Measurements from ENCODE around the gene TIMM8B.
A peak's percentile ranks its signal among the peaks of the same experiment; 100 is the strongest.
"Not testable (repeated sequence)": the region's sequence is repeated elsewhere in the genome, so short reads cannot be mapped to it uniquely, and the experiment has no call there.

Gene TIMM8B

DNA sequence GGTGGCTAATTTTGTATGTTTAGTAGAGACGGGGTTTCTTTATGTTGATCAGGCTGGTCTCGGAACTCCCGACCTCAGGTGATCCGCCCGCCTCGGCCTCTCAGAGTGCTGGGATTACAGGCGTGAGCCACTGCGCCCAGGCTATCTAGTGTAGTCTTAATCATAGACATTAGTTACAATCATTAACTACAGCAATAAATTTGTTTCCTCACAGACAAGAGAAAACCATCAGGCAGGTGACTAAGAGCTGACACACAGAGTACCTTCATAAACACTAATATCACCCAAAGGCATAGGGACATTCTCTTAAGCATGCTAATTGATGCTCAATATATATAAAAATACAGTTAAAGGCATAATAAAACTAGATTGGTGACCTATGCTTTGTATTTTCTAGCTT is 19.5 kb upstream of the TIMM8B start:
- Histone ChIP-seq H3K36me3 (ENCODE audit: insufficient read depth, low read length) (no peaks in the 10 kb centered on the region), H3K9me3 (ENCODE audit: low read length) (no peaks in the 10 kb centered on the region), H3K4me1 (ENCODE audit: insufficient read depth, low read length) (no peaks in the 10 kb centered on the region), H3K4me3 (ENCODE audit: low read length) (no peak overlapping the region), H3K27me3 (ENCODE audit: insufficient read depth, low read length) (no peaks in the 10 kb centered on the region), H2AFZ (ENCODE audit: low read depth, low read length) (no peak overlapping the region)

DNA sequence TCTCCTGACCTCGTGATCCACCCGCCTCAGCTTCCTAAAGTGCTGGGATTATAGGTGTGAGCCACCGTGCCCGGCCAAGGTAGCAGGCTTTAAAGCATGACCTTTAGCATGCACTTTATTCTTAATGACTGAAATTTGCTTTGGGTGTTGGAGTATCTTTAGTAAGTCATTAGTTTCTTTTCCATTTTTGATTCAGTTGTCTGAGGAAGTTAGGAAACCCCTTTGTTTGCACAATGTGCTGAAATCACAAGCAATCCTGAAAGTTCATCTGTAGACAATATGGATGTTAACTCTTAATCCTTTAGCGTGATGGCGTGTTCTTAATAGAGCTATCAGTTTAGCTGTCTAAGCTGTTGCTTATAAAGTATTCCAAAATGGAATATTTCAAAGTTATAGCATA is 16.9 kb upstream of the TIMM8B start:
- no peak overlapping the region for H3K4me3 ChIP-seq (ENCODE audit: low read length)
- H2AFZ ChIP-seq (ENCODE audit: low read depth, low read length), result no peak overlapping the region
- no peaks in the 10 kb centered on the region for H3K27me3 ChIP-seq (ENCODE audit: insufficient read depth, low read length)
- H3K36me3 ChIP-seq (ENCODE audit: insufficient read depth, low read length), result no peaks in the 10 kb centered on the region
- no peaks in the 10 kb centered on the region for H3K9me3 ChIP-seq (ENCODE audit: low read length)
- H3K4me1 ChIP-seq (ENCODE audit: insufficient read depth, low read length), result no peaks in the 10 kb centered on the region

DNA sequence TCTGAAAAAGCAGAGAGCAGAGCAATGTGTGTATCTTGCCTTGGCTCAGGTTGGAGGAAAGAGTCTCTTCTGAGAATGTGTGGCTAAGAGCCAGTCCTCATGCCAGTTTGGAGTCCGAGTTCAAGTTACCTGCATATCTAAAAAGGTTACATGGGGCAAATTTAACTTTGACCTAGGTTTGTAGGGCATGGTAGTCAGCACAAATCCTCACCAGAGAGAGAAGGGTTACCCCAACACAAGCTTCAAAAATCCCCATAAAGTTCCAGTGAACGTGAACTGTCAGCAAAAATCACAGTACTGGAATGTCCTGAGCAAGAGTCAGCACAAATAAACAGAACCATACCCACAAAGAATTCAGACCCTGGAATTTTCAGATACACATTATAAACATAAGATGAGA is 13.9 kb upstream of the TIMM8B start:
- Histone ChIP-seq H3K36me3 (ENCODE audit: insufficient read depth, low read length) (no peaks in the 10 kb centered on the region), H2AFZ (ENCODE audit: low read depth, low read length) (no peak overlapping the region), H3K4me3 (ENCODE audit: low read length) (no peak overlapping the region), H3K27me3 (ENCODE audit: insufficient read depth, low read length) (no peaks in the 10 kb centered on the region), H3K9me3 (ENCODE audit: low read length) (no peaks in the 10 kb centered on the region), H3K4me1 (ENCODE audit: insufficient read depth, low read length) (no peaks in the 10 kb centered on the region)

DNA sequence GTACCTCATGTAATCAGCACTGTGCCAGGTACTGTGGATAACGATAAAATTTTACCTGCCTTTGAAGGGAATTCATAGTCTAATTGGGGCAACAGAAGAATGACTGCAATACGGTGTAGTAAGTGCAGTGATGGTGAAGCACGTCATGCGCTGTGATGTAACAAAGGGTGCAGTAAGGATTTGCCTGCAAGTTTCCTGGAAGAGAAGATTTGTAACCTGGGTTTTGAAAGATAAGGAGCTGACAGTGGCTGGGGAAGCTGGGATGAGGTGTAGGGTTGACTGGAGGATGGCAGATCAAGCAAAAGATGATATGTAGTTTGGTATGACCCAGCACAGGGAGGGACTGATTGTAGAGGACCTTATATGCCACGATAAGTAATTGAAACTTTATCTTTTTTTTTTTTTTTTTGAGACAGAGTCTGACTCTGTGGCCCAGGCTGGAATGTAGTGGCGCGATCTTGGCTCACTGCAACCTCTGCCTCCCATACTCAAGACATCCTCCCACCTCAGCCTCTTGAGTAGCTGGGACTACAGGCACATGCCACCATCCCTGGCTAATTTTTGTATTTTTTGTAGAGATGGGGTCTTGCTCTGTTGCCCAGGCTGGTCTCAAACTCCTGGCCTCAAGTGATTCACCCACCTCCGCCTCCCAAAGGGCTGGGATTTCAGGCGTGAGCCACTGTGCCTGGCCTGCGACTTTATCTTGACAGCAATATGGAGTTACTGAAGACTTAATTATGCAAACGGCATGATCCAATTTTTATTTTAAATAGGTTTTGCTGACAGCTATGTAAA is 11.4 kb upstream of the TIMM8B start:
- H3K9me3 ChIP-seq (ENCODE audit: low read length), result no peaks in the 10 kb centered on the region
- no peaks in the 10 kb centered on the region for H3K27me3 ChIP-seq (ENCODE audit: insufficient read depth, low read length)
- H2AFZ ChIP-seq (ENCODE audit: low read depth, low read length), result no peak overlapping the region
- no peaks in the 10 kb centered on the region for H3K4me1 ChIP-seq (ENCODE audit: insufficient read depth, low read length)
- no peak overlapping the region for H3K4me3 ChIP-seq (ENCODE audit: low read length)
- H3K36me3 ChIP-seq (ENCODE audit: insufficient read depth, low read length), result peaks cover 14% of the 10 kb centered on the region

DNA sequence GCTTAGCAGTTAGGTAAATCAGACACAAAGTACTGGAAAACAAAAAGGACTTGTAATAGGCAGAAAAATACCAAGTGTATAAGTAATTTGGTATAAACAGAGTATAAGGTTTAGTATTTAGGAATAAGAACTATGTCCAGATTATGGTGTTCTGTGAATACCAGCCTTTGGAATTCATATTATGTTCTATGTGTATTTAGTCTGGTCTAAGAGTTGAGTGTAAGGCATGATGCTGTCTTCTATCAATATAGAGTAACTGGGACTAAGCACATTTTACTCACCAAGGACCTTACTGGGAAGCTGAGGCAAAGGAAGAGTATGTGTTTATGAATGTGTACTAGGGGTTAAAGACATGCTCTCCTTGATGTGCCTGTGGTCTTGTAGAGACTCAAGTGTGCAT is 9.6 kb upstream of the TIMM8B start:
- H3K9me3 ChIP-seq (ENCODE audit: low read length), result no peaks in the 10 kb centered on the region
- H2AFZ ChIP-seq (ENCODE audit: low read depth, low read length), result no peak overlapping the region
- H3K27me3 ChIP-seq (ENCODE audit: insufficient read depth, low read length), result no peaks in the 10 kb centered on the region
- no peaks in the 10 kb centered on the region for H3K4me1 ChIP-seq (ENCODE audit: insufficient read depth, low read length)
- no peak overlapping the region for H3K4me3 ChIP-seq (ENCODE audit: low read length)
- peaks cover 26% of the 10 kb centered on the region for H3K36me3 ChIP-seq (ENCODE audit: insufficient read depth, low read length)

DNA sequence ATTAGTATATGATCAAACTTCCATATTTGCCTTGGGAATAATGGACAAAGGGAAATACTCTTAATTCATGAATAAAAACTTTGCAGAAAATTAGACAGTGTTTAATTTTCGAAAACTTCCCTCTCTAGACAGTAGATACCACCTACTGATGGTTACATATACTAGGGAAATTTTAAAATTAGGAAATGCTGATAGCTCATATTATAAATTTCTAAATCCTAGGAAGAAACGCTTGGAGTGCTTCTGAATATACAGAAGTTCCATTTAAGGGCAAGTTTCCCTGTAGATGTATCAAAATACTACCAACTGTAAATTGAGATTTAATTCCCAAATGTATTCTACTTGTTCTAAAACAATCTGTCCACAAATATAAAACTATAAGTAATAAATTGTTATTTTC is 8.7 kb upstream of the TIMM8B start:
- H3K36me3 ChIP-seq (ENCODE audit: insufficient read depth, low read length), result peaks cover 32% of the 10 kb centered on the region
- not testable (repeated sequence) for H3K27me3 ChIP-seq (ENCODE audit: insufficient read depth, low read length); H3K4me1 ChIP-seq (ENCODE audit: insufficient read depth, low read length); H2AFZ ChIP-seq (ENCODE audit: low read depth, low read length); H3K4me3 ChIP-seq (ENCODE audit: low read length); H3K9me3 ChIP-seq (ENCODE audit: low read length)

DNA sequence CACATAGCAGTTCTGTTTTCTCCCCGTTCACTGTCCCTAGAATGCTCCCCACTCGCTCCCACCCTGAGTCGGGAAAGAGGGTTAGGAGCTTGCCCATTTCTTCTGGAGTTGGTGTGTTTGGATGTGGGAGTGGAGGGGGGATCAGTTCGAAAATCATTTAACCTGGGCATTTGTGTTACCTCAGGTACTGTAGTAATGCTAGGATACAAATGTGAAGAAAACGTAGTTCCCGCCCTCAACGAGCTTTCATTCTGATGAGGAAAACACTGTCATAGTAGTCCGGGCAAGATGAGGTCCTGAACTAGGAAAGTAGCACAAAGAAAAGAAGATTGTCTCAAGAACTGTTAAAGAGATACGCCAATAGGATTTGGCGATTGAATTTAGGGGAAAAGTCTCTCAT is 656 bp upstream of the TIMM8B start:
- H2AFZ ChIP-seq (ENCODE audit: low read depth, low read length), result peak overlapping the region; percentile 24
- no peaks in the 10 kb centered on the region for H3K9me3 ChIP-seq (ENCODE audit: low read length)
- H3K4me1 ChIP-seq (ENCODE audit: insufficient read depth, low read length), result peaks cover 16% of the 10 kb centered on the region
- H3K36me3 ChIP-seq (ENCODE audit: insufficient read depth, low read length), result peaks cover 63% of the 10 kb centered on the region
- H3K27me3 ChIP-seq (ENCODE audit: insufficient read depth, low read length), result no peaks in the 10 kb centered on the region
- peak overlapping the region; percentile 81 for H3K4me3 ChIP-seq (ENCODE audit: low read length)

DNA sequence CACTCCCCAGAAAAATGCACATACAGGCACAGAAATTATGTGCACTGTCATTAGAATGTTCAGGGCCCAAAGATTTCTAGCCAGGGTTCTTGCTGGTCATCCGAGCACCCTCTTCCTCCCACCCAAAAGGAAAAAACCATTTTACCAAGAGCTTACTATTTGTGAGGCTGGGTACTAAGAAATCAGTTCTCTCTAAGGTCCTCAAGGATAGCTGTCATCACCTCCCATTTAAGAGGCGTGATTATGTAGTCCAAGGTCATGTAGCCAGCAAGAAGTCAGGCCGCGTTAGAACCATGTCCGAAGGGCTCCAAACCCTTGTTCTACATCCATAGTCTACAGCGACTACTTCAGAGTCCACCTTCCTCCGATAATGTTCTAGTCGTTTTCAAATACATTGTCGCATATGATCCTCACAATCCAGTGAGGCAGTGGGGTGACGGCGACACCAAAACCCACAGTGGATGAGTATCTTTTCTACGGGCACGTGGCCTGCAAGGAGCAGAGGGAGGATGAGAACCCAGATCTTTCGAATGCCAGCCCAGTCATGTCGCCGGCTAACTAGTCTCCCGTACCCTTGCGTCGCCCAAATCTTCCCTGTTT is 634 bp downstream of the TIMM8B start:
- H3K9me3 ChIP-seq (ENCODE audit: low read length), result no peaks in the 10 kb centered on the region
- peaks cover 16% of the 10 kb centered on the region for H3K4me1 ChIP-seq (ENCODE audit: insufficient read depth, low read length)
- H3K4me3 ChIP-seq (ENCODE audit: low read length), result peak overlapping the region; percentile 81
- peaks cover 61% of the 10 kb centered on the region for H3K36me3 ChIP-seq (ENCODE audit: insufficient read depth, low read length)
- peak overlapping the region; percentile 20 for H2AFZ ChIP-seq (ENCODE audit: low read depth, low read length)
- H3K27me3 ChIP-seq (ENCODE audit: insufficient read depth, low read length), result no peaks in the 10 kb centered on the region

DNA sequence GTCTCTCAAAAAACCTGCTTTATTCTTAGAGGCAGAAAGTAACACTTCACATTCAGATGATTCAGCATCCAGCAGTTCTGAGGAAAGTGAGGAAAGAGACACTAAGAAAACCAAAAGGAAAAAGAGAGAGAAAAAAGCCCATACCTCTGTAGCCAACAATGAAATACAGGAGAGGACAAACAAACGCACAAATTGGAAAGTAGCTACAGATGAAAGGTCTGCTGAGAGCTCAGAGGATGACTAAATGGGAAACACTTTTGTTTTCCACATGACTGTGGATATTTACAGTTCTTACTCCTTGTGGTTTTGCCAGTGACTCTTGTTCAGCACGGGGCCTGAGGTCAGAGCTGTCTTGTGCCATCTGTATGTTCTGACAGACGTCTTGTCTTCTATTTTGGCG is 3.8 kb downstream of the TIMM8B start:
- Histone ChIP-seq H3K4me1 (ENCODE audit: insufficient read depth, low read length) (peaks cover 12% of the 10 kb centered on the region), H2AFZ (ENCODE audit: low read depth, low read length) (no peak overlapping the region), H3K9me3 (ENCODE audit: low read length) (no peaks in the 10 kb centered on the region), H3K27me3 (ENCODE audit: insufficient read depth, low read length) (no peaks in the 10 kb centered on the region), H3K36me3 (ENCODE audit: insufficient read depth, low read length) (peaks cover 62% of the 10 kb centered on the region), H3K4me3 (ENCODE audit: low read length) (no peak overlapping the region)

DNA sequence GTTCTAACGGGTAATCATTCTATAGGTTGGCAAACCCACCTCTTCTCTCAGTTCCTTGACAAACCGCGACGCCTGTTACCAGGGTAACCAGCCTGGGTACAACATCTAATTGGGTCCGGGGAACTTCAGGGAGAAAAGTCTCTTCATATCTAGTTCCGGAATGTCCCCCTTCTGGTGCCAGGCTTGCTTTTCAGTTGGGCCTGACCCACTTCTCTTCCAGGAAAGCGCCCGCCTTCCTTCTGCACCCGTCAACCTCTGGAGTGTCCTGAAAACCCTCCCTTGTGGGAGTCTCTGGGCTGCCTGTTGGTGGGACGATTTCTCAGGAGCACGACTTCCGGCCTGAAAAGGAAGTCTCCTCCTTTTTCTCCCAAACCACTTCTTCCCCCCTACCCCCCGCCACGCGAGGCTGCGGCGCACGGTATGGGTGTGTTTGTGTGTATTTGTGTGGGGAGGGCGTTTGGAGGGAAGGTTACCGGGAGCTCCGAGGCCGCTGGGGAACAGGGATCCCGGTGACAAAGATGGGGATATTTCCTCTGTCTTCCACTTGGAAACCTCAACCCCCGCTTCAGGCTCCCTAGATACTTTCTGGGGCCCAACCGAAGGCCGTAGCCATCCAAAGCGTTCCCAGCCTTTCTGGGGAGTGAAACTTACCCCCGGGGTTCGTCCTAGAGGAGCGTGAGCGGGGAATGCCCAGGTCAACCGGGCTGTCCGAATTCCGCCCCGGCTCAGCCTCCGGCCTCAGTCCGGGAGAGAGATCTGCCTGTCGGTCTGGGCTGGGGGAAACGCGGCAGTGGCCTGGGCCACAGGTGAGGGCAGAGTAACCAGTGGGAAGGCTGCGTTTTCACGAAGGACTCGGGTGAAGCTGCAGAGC is 12.4 kb downstream of the TIMM8B start, which contains the start of the genes NKAPD1 and PIH1D2:
NKAPD1 (plus strand) TSS at position 359 of the 871 bp plus-strand sequence. CDS start 1,276 bp downstream, outside the sequence.
PIH1D2 (minus strand) TSS at position 77 of the 871 bp plus-strand sequence. CDS start 843 bp downstream, outside the sequence.
- Histone ChIP-seq H3K4me1 (ENCODE audit: insufficient read depth, low read length) (peaks cover 17% of the 10 kb centered on the region), H2AFZ (ENCODE audit: low read depth, low read length) (peak within 1 kb of the TSS; percentile 86), H3K4me3 (ENCODE audit: low read length) (peak within 1 kb of the TSS; percentile 95), H3K27me3 (ENCODE audit: insufficient read depth, low read length) (no peaks in the 10 kb centered on the region), H3K9me3 (ENCODE audit: low read length) (no peaks in the 10 kb centered on the region), H3K36me3 (ENCODE audit: insufficient read depth, low read length) (peaks cover 21% of the 10 kb centered on the region)

DNA sequence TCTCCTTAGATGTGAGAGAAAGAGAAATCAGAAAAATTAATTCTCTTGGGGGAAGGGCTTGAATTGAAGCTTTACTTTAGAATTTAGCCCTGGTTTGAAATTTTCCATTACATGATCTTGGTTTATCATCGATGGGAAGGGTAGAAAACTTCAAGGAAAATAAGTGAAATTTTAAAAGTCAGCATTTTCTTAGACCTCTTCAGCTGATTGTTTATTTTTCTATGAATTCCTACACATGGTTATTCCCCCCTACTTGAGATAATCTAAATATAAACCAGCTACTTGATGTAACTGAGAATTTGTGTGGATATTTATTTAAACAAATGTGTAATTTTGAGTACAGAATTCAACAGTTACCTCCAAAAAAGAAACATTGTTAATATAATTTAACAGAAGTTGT is 23.6 kb downstream of the TIMM8B start:
- H2AFZ ChIP-seq (ENCODE audit: low read depth, low read length), result no peak overlapping the region
- no peaks in the 10 kb centered on the region for H3K9me3 ChIP-seq (ENCODE audit: low read length)
- H3K4me3 ChIP-seq (ENCODE audit: low read length), result no peak overlapping the region
- no peaks in the 10 kb centered on the region for H3K27me3 ChIP-seq (ENCODE audit: insufficient read depth, low read length)
- H3K36me3 ChIP-seq (ENCODE audit: insufficient read depth, low read length), result peaks cover 49% of the 10 kb centered on the region
- no peaks in the 10 kb centered on the region for H3K4me1 ChIP-seq (ENCODE audit: insufficient read depth, low read length)

DNA sequence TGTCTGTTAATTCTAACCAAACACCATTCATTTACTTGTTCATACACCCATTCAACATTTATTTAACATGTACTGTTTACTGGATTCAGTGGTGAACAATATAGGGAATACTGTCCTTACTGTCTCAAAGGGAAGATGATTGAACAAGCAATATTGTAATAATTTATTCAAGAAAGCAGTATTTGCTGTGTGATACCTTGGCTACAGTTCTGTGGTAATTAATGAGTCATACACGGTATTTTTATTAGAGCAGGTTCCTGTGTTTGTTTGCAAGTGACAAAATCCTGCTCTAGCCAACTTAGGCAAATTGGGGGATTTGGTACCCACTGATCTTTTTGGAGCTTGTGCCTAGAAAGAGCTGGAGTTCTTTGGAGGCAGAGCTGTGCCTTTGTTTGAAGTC is 28.5 kb downstream of the TIMM8B start:
- no peaks in the 10 kb centered on the region for H3K27me3 ChIP-seq (ENCODE audit: insufficient read depth, low read length)
- no peak overlapping the region for H2AFZ ChIP-seq (ENCODE audit: low read depth, low read length)
- peaks cover 68% of the 10 kb centered on the region for H3K36me3 ChIP-seq (ENCODE audit: insufficient read depth, low read length)
- no peaks in the 10 kb centered on the region for H3K4me1 ChIP-seq (ENCODE audit: insufficient read depth, low read length)
- no peak overlapping the region for H3K4me3 ChIP-seq (ENCODE audit: low read length)
- H3K9me3 ChIP-seq (ENCODE audit: low read length), result no peaks in the 10 kb centered on the region

DNA sequence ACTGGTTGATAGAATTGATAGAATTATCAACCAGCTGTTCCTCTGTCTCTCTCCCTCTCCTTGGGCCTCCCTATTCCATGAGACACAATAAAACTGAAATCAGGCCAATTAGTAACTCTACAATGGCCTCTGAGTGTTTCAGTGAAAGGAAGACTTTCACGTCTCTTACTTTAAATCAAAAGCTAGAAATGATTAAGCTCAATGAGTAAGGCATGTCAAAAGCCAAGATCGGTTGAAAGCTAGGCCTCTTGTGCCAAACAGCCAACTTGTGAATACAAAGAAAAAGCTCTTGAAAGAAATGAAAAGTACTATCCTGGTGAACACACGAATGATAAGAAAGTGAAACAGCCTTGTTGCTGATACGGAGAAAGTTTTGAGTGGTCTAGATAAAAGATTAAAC is 29.4 kb downstream of the TIMM8B start:
- peaks cover 66% of the 10 kb centered on the region for H3K36me3 ChIP-seq (ENCODE audit: insufficient read depth, low read length)
- H3K4me1 ChIP-seq (ENCODE audit: insufficient read depth, low read length), result no peaks in the 10 kb centered on the region
- H3K9me3 ChIP-seq (ENCODE audit: low read length), result no peaks in the 10 kb centered on the region
- no peaks in the 10 kb centered on the region for H3K27me3 ChIP-seq (ENCODE audit: insufficient read depth, low read length)
- no peak overlapping the region for H2AFZ ChIP-seq (ENCODE audit: low read depth, low read length)
- H3K4me3 ChIP-seq (ENCODE audit: low read length), result no peak overlapping the region

Measured in neuron (in vitro differentiated cells).